Measurements from ENCODE around the gene POMGNT1. TPM values are rescaled to one million over a fixed set of nuclear protein-coding genes. Genes with fewer than 3 reads are reported as not detected.

The POMGNT1 gene
- total RNA-seq, 1 donor from 2014 or later = 59.3 TPM

DNA sequence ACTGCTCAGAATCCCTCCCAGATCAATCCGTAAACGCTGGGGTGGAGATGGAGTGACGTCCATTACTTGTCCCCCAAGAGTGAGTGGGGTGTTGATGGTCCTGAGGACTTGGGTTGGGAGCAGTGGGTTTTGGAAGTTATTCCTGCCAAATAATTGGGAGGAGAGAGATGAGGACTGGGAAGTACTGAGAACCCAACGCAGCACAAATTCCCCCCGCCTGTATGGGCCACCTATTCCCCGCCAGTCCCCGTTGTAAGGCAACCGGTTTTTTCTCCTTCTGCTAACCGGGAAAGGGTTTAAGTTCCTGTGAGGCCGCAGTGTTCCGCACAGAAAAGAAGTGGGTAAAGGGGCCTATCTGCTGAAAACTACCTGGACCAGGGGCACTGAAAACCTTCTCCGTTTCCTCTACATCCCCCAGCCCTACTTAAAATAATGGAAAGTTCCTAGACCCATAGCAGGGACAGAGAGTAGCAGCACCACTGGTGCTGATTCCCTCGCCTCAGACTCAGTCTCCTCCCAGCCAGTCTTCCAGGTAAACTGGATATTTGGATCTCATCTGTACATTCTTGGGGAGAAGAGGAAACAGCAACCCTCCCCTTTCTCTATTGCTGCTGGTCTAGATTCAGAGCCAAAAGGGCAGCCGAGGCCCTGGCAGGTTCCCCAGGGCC, 5.6 kb upstream of the POMGNT1 start:
- DNase-seq = no peak
- peak overlapping the region; percentile 72 for H3K27ac ChIP-seq
- H3K36me3 ChIP-seq = no peaks in the 10 kb centered on the region
- H3K27me3 ChIP-seq (ENCODE audit: low read depth) = no peaks in the 10 kb centered on the region
- no peaks in the 10 kb centered on the region for H3K9me3 ChIP-seq
- ATAC-seq = peak; percentile 6 to 38
- intact Hi-C loops (cut with DNase I) = no loop called here
- TF ChIP-seq, protein P1, sequence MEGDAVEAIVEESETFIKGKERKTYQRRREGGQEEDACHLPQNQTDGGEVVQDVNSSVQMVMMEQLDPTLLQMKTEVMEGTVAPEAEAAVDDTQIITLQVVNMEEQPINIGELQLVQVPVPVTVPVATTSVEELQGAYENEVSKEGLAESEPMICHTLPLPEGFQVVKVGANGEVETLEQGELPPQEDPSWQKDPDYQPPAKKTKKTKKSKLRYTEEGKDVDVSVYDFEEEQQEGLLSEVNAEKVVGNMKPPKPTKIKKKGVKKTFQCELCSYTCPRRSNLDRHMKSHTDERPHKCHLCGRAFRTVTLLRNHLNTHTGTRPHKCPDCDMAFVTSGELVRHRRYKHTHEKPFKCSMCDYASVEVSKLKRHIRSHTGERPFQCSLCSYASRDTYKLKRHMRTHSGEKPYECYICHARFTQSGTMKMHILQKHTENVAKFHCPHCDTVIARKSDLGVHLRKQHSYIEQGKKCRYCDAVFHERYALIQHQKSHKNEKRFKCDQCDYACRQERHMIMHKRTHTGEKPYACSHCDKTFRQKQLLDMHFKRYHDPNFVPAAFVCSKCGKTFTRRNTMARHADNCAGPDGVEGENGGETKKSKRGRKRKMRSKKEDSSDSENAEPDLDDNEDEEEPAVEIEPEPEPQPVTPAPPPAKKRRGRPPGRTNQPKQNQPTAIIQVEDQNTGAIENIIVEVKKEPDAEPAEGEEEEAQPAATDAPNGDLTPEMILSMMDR (IDR thresholded peaks at IDR 0.05) = no peak
- H3K4me3 ChIP-seq = peak overlapping the region; percentile 76
- peaks cover 23% of the 10 kb centered on the region for H3K4me1 ChIP-seq

DNA sequence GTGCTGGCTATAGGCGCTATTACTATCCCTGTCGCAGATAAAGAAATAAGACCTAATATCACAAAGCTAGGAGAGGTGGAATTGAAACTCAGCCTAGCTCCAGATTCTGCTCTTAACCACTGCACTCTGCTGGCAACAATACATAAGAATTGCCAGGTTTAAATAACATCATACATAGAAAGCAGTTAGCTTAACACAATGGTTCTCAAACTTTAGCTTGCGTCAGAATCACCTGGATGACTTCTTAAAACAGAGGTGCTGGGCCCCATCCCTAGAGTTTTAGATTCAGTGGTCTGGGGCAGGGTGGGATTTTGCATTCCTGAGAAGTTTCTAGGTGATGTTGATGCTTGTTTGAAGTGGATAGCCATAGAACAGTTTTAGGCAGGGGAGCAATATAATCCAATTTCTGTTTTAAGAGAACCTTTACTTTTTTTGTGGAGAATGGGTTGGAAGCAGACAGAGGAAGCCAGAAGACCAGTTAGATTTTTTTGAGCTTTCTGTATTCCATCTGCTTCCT, 1.1 kb upstream of the POMGNT1 start:
- H3K27me3 ChIP-seq (ENCODE audit: low read depth) = no peaks in the 10 kb centered on the region
- H3K4me1 ChIP-seq = peaks cover 32% of the 10 kb centered on the region
- DNase-seq = no peak
- ATAC-seq = no peak
- H3K36me3 ChIP-seq = peaks cover 24% of the 10 kb centered on the region
- H3K9me3 ChIP-seq = no peaks in the 10 kb centered on the region
- TF ChIP-seq, protein P1 (IDR thresholded peaks at IDR 0.05) = no peak
- peak overlapping the region; percentile 93 for H3K4me3 ChIP-seq
- intact Hi-C loops (cut with DNase I) = no loop called here
- no peak overlapping the region for H3K27ac ChIP-seq

DNA sequence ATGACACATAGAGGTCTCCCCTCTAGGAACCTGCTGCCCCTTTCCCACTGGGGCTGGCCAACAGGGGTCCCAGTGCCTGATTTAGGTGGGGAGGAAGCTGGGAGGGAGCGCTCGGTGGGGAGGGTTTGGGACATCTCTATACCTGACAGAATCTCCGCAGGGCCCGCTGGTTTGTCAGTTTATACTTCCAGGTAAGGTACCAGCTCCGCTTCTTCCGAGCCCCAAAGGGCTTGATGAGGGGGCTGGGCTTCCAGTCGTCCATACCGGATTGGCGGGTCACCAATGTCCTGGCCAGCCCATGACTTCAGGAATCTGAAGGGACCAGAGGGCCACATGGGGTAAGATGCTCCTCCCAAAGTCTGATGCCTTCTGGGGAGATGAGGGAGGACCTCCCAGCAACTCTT, 672 bp downstream of the POMGNT1 start:
- Histone ChIP-seq H3K27ac (peak overlapping the region; percentile 82), H3K36me3 (peaks cover 41% of the 10 kb centered on the region)

DNA sequence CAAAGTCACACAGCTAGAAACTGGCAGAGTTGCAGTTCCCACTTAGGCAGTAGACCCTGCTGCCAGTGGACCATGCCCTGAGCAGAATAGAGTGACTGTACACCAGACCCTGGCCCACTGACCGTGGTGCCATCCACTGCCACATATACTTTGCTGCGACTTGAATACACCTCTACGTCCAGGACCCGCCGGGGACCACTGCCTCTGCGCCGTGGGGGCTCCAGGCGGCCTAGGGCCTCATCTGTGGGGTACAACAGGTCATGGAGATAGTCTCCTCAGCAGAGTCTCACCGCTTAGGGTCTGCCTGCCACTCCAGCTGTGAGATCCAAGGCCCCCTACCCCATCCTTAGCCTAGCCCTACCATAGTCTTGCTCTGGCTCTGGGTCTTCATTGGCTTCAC, 1.6 kb downstream of the POMGNT1 start:
- Histone ChIP-seq H3K4me1 (peaks cover 21% of the 10 kb centered on the region), H3K27me3 (ENCODE audit: low read depth) (no peaks in the 10 kb centered on the region), H3K4me3 (no peak overlapping the region), H3K9me3 (no peaks in the 10 kb centered on the region), H3K36me3 (peaks cover 50% of the 10 kb centered on the region), H3K27ac (no peak overlapping the region)
- no peak for DNase-seq
- TF ChIP-seq, protein P1 (IDR thresholded peaks at IDR 0.05) = no peak
- intact Hi-C loops (cut with DNase I) = no loop called here
- ATAC-seq = no peak

More for the DNA sequence above, 672 bp downstream of the POMGNT1 start:
- no peaks in the 10 kb centered on the region for H3K27me3 ChIP-seq (ENCODE audit: low read depth)
- DNase-seq (no peak), ATAC-seq (peak in 1 of 2 donors; percentile 19)
- no peaks in the 10 kb centered on the region for H3K9me3 ChIP-seq
- intact Hi-C loops (cut with DNase I) = no loop called here
- TF ChIP-seq, protein P1 (IDR thresholded peaks at IDR 0.05) = no peak
- peak overlapping the region; percentile 93 for H3K4me3 ChIP-seq
- peaks cover 21% of the 10 kb centered on the region for H3K4me1 ChIP-seq

DNA sequence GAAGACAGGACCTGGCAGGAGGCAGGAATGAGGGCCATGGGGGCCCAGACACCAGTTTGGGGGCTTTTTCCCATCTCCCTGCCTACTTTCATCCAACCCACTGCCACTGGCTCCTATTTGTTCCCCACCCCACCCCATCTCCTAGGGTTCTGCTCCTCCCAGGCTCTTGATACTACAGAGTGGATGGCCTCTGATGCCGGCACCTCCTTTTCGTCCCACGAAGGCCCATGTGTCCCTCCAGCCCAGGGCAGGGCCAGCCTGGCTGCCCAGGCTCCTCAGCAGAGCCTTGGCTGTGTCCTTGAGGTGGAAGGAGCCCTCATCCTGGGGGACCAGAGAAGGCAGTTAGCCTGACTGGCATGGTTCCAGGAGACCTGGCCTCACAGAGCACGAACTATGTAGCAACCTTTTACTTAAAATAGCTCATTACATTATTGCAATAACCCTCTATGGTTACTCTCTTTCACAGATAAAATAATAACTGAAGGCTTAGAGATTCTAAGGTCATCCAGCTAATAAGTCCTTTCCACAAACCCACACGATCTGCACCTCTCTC, 3.5 kb downstream of the POMGNT1 start:
- DNase-seq (no peak), ATAC-seq (no peak)
- Histone ChIP-seq H3K4me1 (peaks cover 21% of the 10 kb centered on the region), H3K4me3 (no peak overlapping the region), H3K9me3 (no peaks in the 10 kb centered on the region), H3K27ac (no peak overlapping the region), H3K36me3 (peaks cover 66% of the 10 kb centered on the region), H3K27me3 (ENCODE audit: low read depth) (no peaks in the 10 kb centered on the region)
- intact Hi-C loops (cut with DNase I) = no loop called here
- TF ChIP-seq, protein P1 (IDR thresholded peaks at IDR 0.05) = no peak
